Measurements from ENCODE around the gene TUBD1. TPM values are rescaled to one million over a fixed set of nuclear protein-coding genes. Genes with fewer than 3 reads are reported as not detected.

TUBD1 gene, protein sequence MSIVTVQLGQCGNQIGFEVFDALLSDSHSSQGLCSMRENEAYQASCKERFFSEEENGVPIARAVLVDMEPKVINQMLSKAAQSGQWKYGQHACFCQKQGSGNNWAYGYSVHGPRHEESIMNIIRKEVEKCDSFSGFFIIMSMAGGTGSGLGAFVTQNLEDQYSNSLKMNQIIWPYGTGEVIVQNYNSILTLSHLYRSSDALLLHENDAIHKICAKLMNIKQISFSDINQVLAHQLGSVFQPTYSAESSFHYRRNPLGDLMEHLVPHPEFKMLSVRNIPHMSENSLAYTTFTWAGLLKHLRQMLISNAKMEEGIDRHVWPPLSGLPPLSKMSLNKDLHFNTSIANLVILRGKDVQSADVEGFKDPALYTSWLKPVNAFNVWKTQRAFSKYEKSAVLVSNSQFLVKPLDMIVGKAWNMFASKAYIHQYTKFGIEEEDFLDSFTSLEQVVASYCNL
- 4.1 and 8.2 TPM in 2 replicates for total RNA-seq

DNA sequence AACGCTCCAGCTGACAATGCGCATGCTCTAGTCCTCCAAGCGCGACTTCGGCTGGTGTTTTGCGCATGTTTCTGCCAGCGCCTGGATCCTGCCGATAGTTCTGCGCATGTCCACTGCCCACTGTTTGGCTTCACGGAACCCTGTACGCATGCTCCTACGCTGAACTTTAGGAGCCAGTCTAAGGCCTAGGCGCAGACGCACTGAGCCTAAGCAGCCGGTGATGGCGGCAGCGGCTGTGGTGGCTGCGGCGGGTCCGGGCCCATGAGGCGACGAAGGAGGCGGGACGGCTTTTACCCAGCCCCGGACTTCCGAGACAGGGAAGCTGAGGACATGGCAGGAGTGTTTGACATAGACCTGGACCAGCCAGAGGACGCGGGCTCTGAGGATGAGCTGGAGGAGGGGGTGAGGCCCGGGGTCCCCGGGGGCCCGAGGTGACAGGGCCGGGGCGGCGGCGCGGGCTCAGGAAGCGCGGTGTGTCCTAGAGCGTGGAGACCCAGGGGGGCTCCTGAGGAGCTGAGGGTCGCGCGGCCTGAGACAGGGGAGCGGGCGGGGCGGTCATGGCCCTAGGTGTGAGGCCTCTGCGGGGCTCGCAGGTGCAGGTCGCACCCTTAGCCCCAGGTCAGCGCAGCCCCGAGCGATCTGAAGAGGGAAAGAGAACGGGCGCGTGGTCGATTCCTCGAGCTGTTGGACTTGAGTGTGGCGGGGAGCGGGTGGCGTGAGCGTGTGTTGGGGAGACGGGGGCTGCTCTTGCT is at the start of gene TUBD1, which contains the start of gene RPS6KB1:
Gene TUBD1 (minus strand): TSS at position 20 of the 752 bp plus-strand sequence. CDS start 1,941 bp downstream, outside the sequence.
Gene RPS6KB1 (plus strand): TSS at position 198 of the 752 bp plus-strand sequence. CDS start 64 bp downstream, at position 262.

Other genes with a start within 250 kb of the TUBD1 start
- gene PTRH2, start 185.5 kb downstream of the TUBD1 start, total RNA-seq = 47.5 and 58.7 TPM in 2 replicates
- gene VMP1, start 185.3 kb downstream of the TUBD1 start, total RNA-seq = 115 and 119 TPM in 2 replicates
- gene RPS6KB1, start 178 bp upstream of the TUBD1 start, total RNA-seq = 14.2 and 14.5 TPM in 2 replicates
- 7.3 and 17.3 TPM in 2 replicates for gene RNFT1, start 71.8 kb upstream of the TUBD1 start, total RNA-seq
- 15.5 and 15.7 TPM in 2 replicates for gene HEATR6, start 186.0 kb upstream of the TUBD1 start, total RNA-seq